NCI-H2107 (cell line): ENCODE data around the gene HOXB13.
A peak's percentile ranks its signal among the peaks of the same experiment; 100 is the strongest.

Source experiments
- DNase-seq: peaks from one replicate; lab custom pipeline; 2025; lab: John Stamatoyannopoulos, UW

Gene HOXB13

GRCh38 chr17:48704361-48705248 lies 23.9 kb downstream of the HOXB13 start:
- no peak for DNase-seq

GRCh38 chr17:48701864-48702532 lies 26.6 kb downstream of the HOXB13 start:
- DNase-seq: no peak

GRCh38 chr17:48693178-48693577 lies 35.4 kb downstream of the HOXB13 start:
- no peak for DNase-seq

GRCh38 chr17:48692049-48692448 lies 36.5 kb downstream of the HOXB13 start:
- no peak for DNase-seq

GRCh38 chr17:48690655-48691054 lies 37.9 kb downstream of the HOXB13 start:
- no peak for DNase-seq

- DNase-seq: no peak
These were observed 46.9 kb downstream of the HOXB13 start for GRCh38 chr17:48681609-48682008.

- no peak for DNase-seq
These were observed 49.0 kb downstream of the HOXB13 start for GRCh38 chr17:48679385-48680096.

GRCh38 chr17:48678141-48678971 lies 50.2 kb downstream of the HOXB13 start:
- DNase-seq: peak; percentile 8

- DNase-seq: no peak
These were observed 51.5 kb downstream of the HOXB13 start for GRCh38 chr17:48676963-48677558.
